ENCODE results near the gene HHAT.

DNA sequence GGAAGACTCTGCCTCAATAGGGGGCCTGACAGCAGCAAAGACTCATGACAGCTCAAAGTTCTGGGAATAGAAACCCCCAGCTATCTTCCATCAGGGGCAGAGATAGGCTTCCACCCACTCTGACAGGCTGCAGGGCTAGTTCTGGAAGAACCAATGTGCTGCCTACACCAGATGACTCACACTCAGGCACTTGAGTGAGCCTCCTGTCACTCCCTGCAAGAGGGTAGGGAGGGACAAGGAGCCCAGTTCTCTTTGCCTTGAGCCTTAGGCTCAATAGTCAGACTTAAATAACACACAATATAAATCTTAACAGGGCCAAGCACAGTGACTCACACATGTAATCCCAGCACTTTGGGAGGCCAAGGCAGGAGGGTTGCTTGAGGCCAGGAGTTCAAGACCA lies 386.4 kb downstream of the HHAT start:
- TF ChIP-seq, protein P1, sequence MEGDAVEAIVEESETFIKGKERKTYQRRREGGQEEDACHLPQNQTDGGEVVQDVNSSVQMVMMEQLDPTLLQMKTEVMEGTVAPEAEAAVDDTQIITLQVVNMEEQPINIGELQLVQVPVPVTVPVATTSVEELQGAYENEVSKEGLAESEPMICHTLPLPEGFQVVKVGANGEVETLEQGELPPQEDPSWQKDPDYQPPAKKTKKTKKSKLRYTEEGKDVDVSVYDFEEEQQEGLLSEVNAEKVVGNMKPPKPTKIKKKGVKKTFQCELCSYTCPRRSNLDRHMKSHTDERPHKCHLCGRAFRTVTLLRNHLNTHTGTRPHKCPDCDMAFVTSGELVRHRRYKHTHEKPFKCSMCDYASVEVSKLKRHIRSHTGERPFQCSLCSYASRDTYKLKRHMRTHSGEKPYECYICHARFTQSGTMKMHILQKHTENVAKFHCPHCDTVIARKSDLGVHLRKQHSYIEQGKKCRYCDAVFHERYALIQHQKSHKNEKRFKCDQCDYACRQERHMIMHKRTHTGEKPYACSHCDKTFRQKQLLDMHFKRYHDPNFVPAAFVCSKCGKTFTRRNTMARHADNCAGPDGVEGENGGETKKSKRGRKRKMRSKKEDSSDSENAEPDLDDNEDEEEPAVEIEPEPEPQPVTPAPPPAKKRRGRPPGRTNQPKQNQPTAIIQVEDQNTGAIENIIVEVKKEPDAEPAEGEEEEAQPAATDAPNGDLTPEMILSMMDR (IDR thresholded peaks at IDR 0.05), result no peak
- TF ChIP-seq POLR2AphosphoS5 (IDR thresholded peaks at IDR 0.05) (no peak), POLR2A (IDR thresholded peaks at IDR 0.05) (no peak)
